Keratinocyte (primary cell): ENCODE results near the gene DRC1.

ENCODE experiments used
- CTCF ChIP-seq, 3 experiments: IDR thresholded peaks in 1 of 3; conservative IDR thresholded peaks in 1 of 3; optimal IDR thresholded peaks in 1 of 3; 2 replicates in 2 of 3; 3 replicates in 1 of 3; pipeline versions ENCODE3 to v1.5.1; 2011; ENCODE audit warnings: low read length in 3 of 3, mild to moderate bottlenecking in 3 of 3, moderate library complexity in 2 of 3, control low read depth in 1 of 3, inconsistent platforms in 1 of 3; ENCODE audit not compliant: insufficient read depth in 2 of 3; ENCODE audit errors: extremely low read depth in 1 of 3
- EZH2 ChIP-seq: IDR thresholded peaks from one replicate; pipeline ENCODE4 v1.6.1; 2012; ENCODE audit warnings: inconsistent platforms, mild to moderate bottlenecking, low read length, moderate library complexity

DNA sequence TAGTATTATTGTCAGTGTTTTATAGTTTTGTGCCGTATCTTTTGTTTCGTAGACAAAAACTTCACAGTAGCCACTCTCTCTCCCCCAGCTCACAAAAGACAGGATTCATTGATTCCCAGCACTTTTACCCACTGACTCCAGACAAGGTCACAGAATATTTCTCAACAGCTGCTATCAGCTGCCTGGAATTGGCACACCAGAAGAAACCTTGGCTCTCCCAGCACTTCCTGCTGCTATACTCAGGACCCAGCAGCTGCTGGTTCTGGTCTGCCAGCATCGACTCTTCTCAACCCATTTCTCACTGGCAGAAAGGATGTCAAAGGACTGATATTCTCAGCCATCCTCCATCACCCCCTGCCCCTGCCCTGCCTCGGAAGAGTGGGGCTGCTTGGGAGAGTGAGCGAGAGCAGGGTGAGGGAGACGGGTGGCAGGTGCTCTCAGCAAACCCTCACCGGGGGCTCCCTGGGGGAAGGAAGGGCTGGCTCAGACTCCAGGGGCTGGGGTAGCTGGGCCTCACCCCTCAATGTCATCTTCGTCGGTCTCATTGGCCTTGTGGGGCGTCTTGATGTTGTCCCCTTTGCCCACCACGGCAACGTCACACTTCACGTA, 82.3 kb downstream of the DRC1 start:
- no peak for TF ChIP-seq CTCF (optimal IDR thresholded peaks at IDR 0.05 in 1 of 3, IDR thresholded peaks at IDR 0.05 in 1 of 3, conservative IDR thresholded peaks at IDR 0.05 in 1 of 3; ENCODE audit: extremely low read depth in 1 of 3, insufficient read depth in 2 of 3, low read length in 3 of 3)
- no peak for TF ChIP-seq EZH2
